Right atrium auricular region (tissue), 2 donors: ENCODE data around the gene FCRL2. TPM values are rescaled to one million over a fixed set of nuclear protein-coding genes. Genes with fewer than 3 reads are reported as not detected.

Source experiments
- DNase-seq: peaks from one replicate; pipeline ENCODE4 v3.0.0-alpha.2; 2019; ENCODE audit warnings: low spot score
- H3K27ac ChIP-seq, 2 donors: fragments of 200-600 bp; sonication (generic); 1 replicate in 1 of 2; 2 replicates in 1 of 2; pipeline ENCODE4 v1.5.1; 2016 to 2019
- H3K27me3 ChIP-seq, 2 donors: fragments of 200-600 bp; sonication (generic); one replicate each; pipeline versions ENCODE4 v1.5.1 to v1.6.0; 2017 to 2019
- H3K36me3 ChIP-seq: fragments of 200-600 bp; sonication (generic); one replicate; pipeline ENCODE4 v1.5.1; 2016
- H3K4me1 ChIP-seq, 2 donors: fragments of 200-600 bp; sonication (generic); one replicate each; pipeline versions ENCODE4 v1.5.1 to v1.6.0; 2017 to 2019
- H3K4me3 ChIP-seq, 2 donors: fragments of 200-600 bp; sonication (generic); 1 replicate in 1 of 2; 2 replicates in 1 of 2; pipeline ENCODE4 v1.5.1; 2017 to 2019; ENCODE audit warnings: mild to moderate bottlenecking in 1 of 2, moderate library complexity in 1 of 2
- H3K9me3 ChIP-seq, 2 donors: fragments of 200-600 bp; sonication (generic); one replicate each; pipeline ENCODE4 v1.5.1; 2019
- CTCF ChIP-seq, 2 donors: fragments of 200-600 bp; sonication (generic); IDR thresholded peaks; one replicate each; pipeline ENCODE4 v1.5.1; 2019; ENCODE audit warnings: antibody characterized with exemption in 2 of 2
- total RNA-seq, 2 donors: library from RNA; depleted of rRNA; stranded (reverse); fragments of >200 nt; gene quantifications; one replicate each; pipeline ENCODE4 v1.1.0, GENCODE V29; 2016

FCRL2 gene, protein sequence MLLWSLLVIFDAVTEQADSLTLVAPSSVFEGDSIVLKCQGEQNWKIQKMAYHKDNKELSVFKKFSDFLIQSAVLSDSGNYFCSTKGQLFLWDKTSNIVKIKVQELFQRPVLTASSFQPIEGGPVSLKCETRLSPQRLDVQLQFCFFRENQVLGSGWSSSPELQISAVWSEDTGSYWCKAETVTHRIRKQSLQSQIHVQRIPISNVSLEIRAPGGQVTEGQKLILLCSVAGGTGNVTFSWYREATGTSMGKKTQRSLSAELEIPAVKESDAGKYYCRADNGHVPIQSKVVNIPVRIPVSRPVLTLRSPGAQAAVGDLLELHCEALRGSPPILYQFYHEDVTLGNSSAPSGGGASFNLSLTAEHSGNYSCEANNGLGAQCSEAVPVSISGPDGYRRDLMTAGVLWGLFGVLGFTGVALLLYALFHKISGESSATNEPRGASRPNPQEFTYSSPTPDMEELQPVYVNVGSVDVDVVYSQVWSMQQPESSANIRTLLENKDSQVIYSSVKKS
- not detected for total RNA-seq

GRCh38 chr1:157776971-157777391 is at the start of gene FCRL2:
Gene FCRL2, minus strand, starts transcription at chr1:157777132. Its CDS starts 59 bp downstream, at chr1:157777073.
- Histone ChIP-seq H3K27me3 (no peaks in the 10 kb centered on the region), H3K27ac (no peak within 1 kb of the TSS), H3K4me3 (no peak within 1 kb of the TSS), H3K36me3 (no peaks in the 10 kb centered on the region), H3K9me3 (no peaks in the 10 kb centered on the region), H3K4me1 (no peaks in the 10 kb centered on the region)
- no peak for DNase-seq
- TF ChIP-seq CTCF (IDR thresholded peaks at IDR 0.05): no peak

DNA sequence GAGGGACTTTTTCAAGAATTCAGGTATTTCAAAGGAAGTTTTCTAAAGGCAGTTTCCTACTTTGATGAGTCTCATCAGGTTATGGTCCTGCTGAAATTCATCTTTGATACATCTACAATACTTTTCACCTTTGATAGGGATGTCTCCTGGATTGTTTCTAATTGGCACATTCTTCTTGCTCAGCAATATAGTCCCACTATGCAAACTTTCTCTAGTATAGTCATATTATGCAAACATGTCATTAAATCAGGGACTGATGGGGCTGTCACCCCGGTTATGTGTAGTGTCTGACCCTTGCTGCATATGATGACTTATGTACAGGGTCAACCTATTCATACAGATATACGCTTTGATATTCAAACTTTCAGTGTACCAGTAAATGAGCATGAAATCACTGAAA is 43.4 kb upstream of the FCRL2 start:
- no peak overlapping the region for H3K27ac ChIP-seq
- no peaks in the 10 kb centered on the region for H3K4me1 ChIP-seq
- H3K36me3 ChIP-seq: no peaks in the 10 kb centered on the region
- H3K4me3 ChIP-seq: no peak overlapping the region
- H3K9me3 ChIP-seq: no peaks in the 10 kb centered on the region
- DNase-seq: no peak
- TF ChIP-seq CTCF (IDR thresholded peaks at IDR 0.05): no peak
- no peaks in the 10 kb centered on the region for H3K27me3 ChIP-seq

DNA sequence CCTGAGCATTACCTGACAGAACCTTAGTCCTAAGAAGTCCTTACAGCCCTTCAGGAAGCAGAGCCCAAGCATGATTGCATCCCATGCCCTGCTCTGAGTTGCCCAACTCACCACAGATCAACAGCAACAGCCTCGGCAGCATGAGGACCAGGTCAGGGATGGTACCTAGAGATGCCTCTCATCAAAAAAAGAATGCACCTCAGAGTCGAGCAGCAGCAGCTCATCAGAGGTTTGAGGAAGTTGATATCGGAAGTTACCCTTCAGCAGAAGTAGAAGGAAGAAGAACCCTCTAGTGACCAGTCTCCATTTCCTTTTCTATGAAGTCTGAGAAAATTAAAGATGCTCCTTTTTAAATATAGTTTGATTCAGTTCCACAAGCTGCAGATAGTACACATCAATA is 43.0 kb upstream of the FCRL2 start, which contains the start of gene FCRL1:
TSS of gene FCRL1 (minus strand) at position 225 of the 400 bp plus-strand sequence. CDS start at position 142, 83 bp downstream.
- H3K4me1 ChIP-seq: no peaks in the 10 kb centered on the region
- no peak within 1 kb of the TSS for H3K27ac ChIP-seq
- DNase-seq: no peak

DNA sequence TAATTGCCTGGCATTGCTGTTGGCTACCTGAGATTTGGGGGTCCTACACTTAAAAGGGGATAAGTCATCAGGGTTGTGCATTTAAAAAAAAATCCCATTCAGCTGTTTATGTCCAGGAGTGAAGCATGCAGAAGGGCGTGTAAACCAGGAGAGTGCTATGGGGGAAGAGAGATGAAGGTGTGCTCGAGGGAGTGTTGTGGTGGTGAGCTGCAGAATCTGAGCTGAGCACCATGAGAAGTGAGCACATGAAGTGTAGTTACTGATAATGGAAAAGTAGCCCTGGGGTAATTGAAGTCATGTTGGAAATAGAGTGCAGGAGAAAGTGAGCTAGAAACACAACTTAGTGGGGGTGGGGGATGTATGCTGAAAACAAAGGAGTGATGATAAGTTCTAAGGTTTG is 42.3 kb upstream of the FCRL2 start:
- no peaks in the 10 kb centered on the region for H3K27me3 ChIP-seq
- TF ChIP-seq CTCF (IDR thresholded peaks at IDR 0.05): no peak
- no peak overlapping the region for H3K4me3 ChIP-seq
- H3K9me3 ChIP-seq: peaks cover 0 to 8% of the 10 kb centered on the region in 2 donors
- H3K36me3 ChIP-seq: no peaks in the 10 kb centered on the region
- DNase-seq: no peak
- H3K27ac ChIP-seq: no peak overlapping the region
- H3K4me1 ChIP-seq: no peaks in the 10 kb centered on the region

More for the DNA sequence above, 43.0 kb upstream of the FCRL2 start, which contains the start of gene FCRL1:
- Histone ChIP-seq H3K27me3 (no peaks in the 10 kb centered on the region), H3K4me3 (no peak within 1 kb of the TSS), H3K9me3 (peaks cover 0 to under 1% of the 10 kb centered on the region in 2 donors), H3K36me3 (no peaks in the 10 kb centered on the region)
- no peak for TF ChIP-seq CTCF (IDR thresholded peaks at IDR 0.05)

DNA sequence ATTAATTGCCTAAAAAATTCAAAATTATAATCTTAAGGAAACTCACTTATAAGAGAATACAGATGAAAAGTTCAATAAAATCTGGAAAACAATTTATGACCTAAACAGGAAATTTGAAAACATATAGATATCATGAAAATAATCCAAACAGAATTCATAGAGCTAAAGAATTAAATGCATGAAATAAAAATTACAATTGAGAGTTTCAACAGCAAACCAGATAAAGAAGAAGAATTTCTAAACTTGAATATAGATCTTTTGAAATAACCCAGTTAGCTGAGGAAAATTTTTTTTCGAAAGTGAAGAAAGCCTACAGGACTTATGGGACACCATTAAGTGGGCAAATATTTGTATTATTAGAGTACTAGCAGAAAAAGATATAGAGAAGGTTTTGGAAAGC is 36.3 kb upstream of the FCRL2 start:
- DNase-seq: no peak
- Histone ChIP-seq H3K4me1 (no peaks in the 10 kb centered on the region), H3K36me3 (no peaks in the 10 kb centered on the region), H3K9me3 (peaks cover 0 to 32% of the 10 kb centered on the region in 2 donors), H3K4me3 (no peak overlapping the region), H3K27me3 (no peaks in the 10 kb centered on the region), H3K27ac (no peak overlapping the region)
- TF ChIP-seq CTCF (IDR thresholded peaks at IDR 0.05): no peak
